A549 (cell line): ENCODE results near the gene CMPK2. TPM values are rescaled to one million over a fixed set of nuclear protein-coding genes. Genes with fewer than 3 reads are reported as not detected.

ENCODE experiments used
- ATAC-seq, 2 experiments: fragments of 200-7000 bp in 1 of 2; fragments of >200 bp in 1 of 2; cut with Nextera tagmentation in 1 of 2; cut with Tn5 transposase in 1 of 2; 3 replicates each; pipeline versions ENCODE4 v1.8.0 to v1.9.1; 2018 to 2020; ENCODE audit warnings: mild to moderate bottlenecking in 1 of 2, moderate library complexity in 1 of 2
- CTCF ChIA-PET: fragments of 300-600 bp; sonication (Branson Sonifier 250); formaldehyde crosslinking; extraction: SDS; loops from one replicate; lab custom pipeline; 2021; ENCODE audit warnings: antibody characterized with exemption, inconsistent platforms; lab: Yijun Ruan, JAX
- POLR2A ChIA-PET: fragments of 350-600 bp; formaldehyde crosslinking; extraction: SDS; loops from one replicate; lab custom pipeline; 2021; ENCODE audit warnings: antibody characterized with exemption, inconsistent platforms; lab: Yijun Ruan, JAX
- DNase-seq, 2 experiments: peaks; one replicate each; pipeline versions ENCODE4 v3.0.0 to v3.0.0-alpha.2; 2011 to 2016; ENCODE audit warnings: low read depth in 1 of 2, low spot score in 1 of 2
- FAIRE-seq: peaks from 2 replicates; lab custom pipeline; 2011; peaks lifted over from hg19 to GRCh38; lab: Jason Lieb, UNC
- H3K27ac ChIP-seq, 2 experiments: fragments of >200 bp; sonication (Bioruptor Twin); formaldehyde crosslinking; 3 replicates each; pipeline ENCODE4 v1.5.1; 2016 to 2017
- H3K4me1 ChIP-seq: fragments of >200 bp; sonication (Bioruptor Twin); formaldehyde crosslinking; 3 replicates; pipeline ENCODE4 v1.6.1; 2016
- H3K4me2 ChIP-seq: fragments of >200 bp; sonication (Bioruptor Twin); formaldehyde crosslinking; 3 replicates; pipeline ENCODE4 v1.6.1; 2016
- H3K4me3 ChIP-seq: fragments of >200 bp; sonication (Bioruptor Twin); formaldehyde crosslinking; 3 replicates; pipeline ENCODE4 v1.5.1; 2016
- H3K9me3 ChIP-seq: fragments of >200 bp; sonication (Bioruptor Twin); formaldehyde crosslinking; 3 replicates; pipeline ENCODE4 v1.6.1; 2016
- CBX8 ChIP-seq: fragments of 200-600 bp; sonication (generic); IDR thresholded peaks from 2 replicates; pipeline ENCODE4 v1.6.1; 2016
- CHD2 ChIP-seq: fragments of 150-350 bp; IDR thresholded peaks from 2 replicates; pipeline ENCODE4 v1.6.1; 2014; ENCODE audit warnings: low read length; ENCODE audit not compliant: partially characterized antibody
- CHD4 ChIP-seq: fragments of 200-600 bp; sonication (generic); IDR thresholded peaks from 2 replicates; pipeline ENCODE4 v1.6.1; 2016; ENCODE audit warnings: antibody characterized with exemption, mild to moderate bottlenecking, borderline replicate concordance
- CTCF ChIP-seq: fragments of >200 bp; sonication (Bioruptor Twin); formaldehyde crosslinking; IDR thresholded peaks from 3 replicates; pipeline ENCODE4 v1.5.1; 2016
- E2F6 ChIP-seq: IDR thresholded peaks from 2 replicates; pipeline ENCODE4 v1.6.1; 2012; ENCODE audit warnings: low read depth, borderline replicate concordance
- EHF ChIP-seq: fragments of 250-450 bp; sonication (Bioruptor Pico); IDR thresholded peaks from 2 replicates; pipeline ENCODE4 v1.5.0; 2020; ENCODE audit warnings: mild to moderate bottlenecking
- ELK1 ChIP-seq: fragments of 150-350 bp; IDR thresholded peaks from 2 replicates; pipeline ENCODE4 v1.6.1; 2014; ENCODE audit warnings: low read depth, mild to moderate bottlenecking, low read length
- ESRRA ChIP-seq: fragments of 150-350 bp; IDR thresholded peaks from 2 replicates; pipeline ENCODE4 v1.6.1; 2014; ENCODE audit warnings: mild to moderate bottlenecking, low read length, borderline replicate concordance
- GATA3 ChIP-seq: IDR thresholded peaks from 2 replicates; pipeline ENCODE4 v1.6.1; 2012; ENCODE audit warnings: borderline replicate concordance
- HEYL ChIP-seq: fragments of 250-450 bp; sonication (Bioruptor Pico); IDR thresholded peaks from 2 replicates; pipeline ENCODE4 v1.8.0; 2021; ENCODE audit warnings: mild to moderate bottlenecking, moderate library complexity
- HMGXB4 ChIP-seq: fragments of 250-450 bp; sonication (Bioruptor Pico); IDR thresholded peaks from 2 replicates; pipeline ENCODE4 v1.5.0; 2021; ENCODE audit warnings: mild to moderate bottlenecking, moderate library complexity, borderline replicate concordance
- JUN ChIP-seq, 2 experiments: fragments of >200 bp; sonication (Bioruptor Twin); formaldehyde crosslinking; IDR thresholded peaks; 2 replicates in 1 of 2; 3 replicates in 1 of 2; pipeline ENCODE4 v1.6.1; 2016 to 2017
- MAX ChIP-seq: IDR thresholded peaks from 2 replicates; pipeline ENCODE4 v1.6.1; 2012
- NPAS2 ChIP-seq: fragments of 250-450 bp; sonication (Bioruptor Pico); IDR thresholded peaks from 2 replicates; pipeline ENCODE4 v1.8.0; 2022; ENCODE audit warnings: mild to moderate bottlenecking, moderate library complexity, borderline replicate concordance
- POLR2A ChIP-seq: IDR thresholded peaks from 2 replicates; pipeline ENCODE4 v1.6.1; 2012; ENCODE audit warnings: mild to moderate bottlenecking, low read length
- POLR2AphosphoS2 ChIP-seq: conservative IDR thresholded peaks from 2 replicates; pipeline ENCODE4 v1.6.1; 2012; ENCODE audit warnings: low read length, improper control_type of control experiment, inconsistent platforms
- RNF2 ChIP-seq: fragments of 200-600 bp; sonication (generic); IDR thresholded peaks from 2 replicates; pipeline ENCODE4 v1.6.1; 2016; ENCODE audit warnings: low read depth, mild to moderate bottlenecking, antibody characterized with exemption, moderate library complexity, borderline replicate concordance
- SMC3 ChIP-seq: fragments of >200 bp; sonication (Bioruptor Twin); formaldehyde crosslinking; IDR thresholded peaks from 3 replicates; pipeline ENCODE4 v1.6.1; 2018; ENCODE audit warnings: inconsistent platforms
- SREBF2 ChIP-seq: fragments of 450-650 bp; IDR thresholded peaks from 2 replicates; pipeline ENCODE4 v1.6.1; 2014; ENCODE audit warnings: mild to moderate bottlenecking, moderate library complexity
- TP53 ChIP-seq: fragments of 250-450 bp; sonication (Bioruptor Pico); IDR thresholded peaks from 2 replicates; pipeline ENCODE4 v1.5.0; 2021; ENCODE audit warnings: mild to moderate bottlenecking, moderate library complexity
- ZC3H11A ChIP-seq: fragments of 450-650 bp; IDR thresholded peaks from 2 replicates; pipeline ENCODE4 v1.6.1; 2014; ENCODE audit warnings: antibody characterized with exemption, mild to moderate bottlenecking
- ZFP36 ChIP-seq: fragments of 450-650 bp; IDR thresholded peaks from 2 replicates; pipeline ENCODE4 v1.6.1; 2014; ENCODE audit warnings: borderline replicate concordance; ENCODE audit not compliant: partially characterized antibody
- ZSCAN20 ChIP-seq: fragments of 250-450 bp; sonication (Bioruptor Pico); IDR thresholded peaks from 2 replicates; pipeline ENCODE4 v1.8.0; 2022; ENCODE audit warnings: mild to moderate bottlenecking, moderate library complexity
- WGBS: methylation state at CpG from one replicate; pipeline ENCODE4 v1.1.6; 2017; ENCODE audit errors: missing lambda C conversion rate; 5-methylcytosine and 5-hydroxymethylcytosine counted together
- polyA plus RNA-seq, 4 experiments: library from polyadenylated mRNA; depleted of rRNA in 3 of 4; stranded (reverse); fragments of >200 nt; fragmentation: RNase III in 1 of 4; extraction: RNeasy Plus Mini Kit Qiagen cat#74134 plus additional on column Dnase treatment in 1 of 4; gene quantifications; 2 replicates in 3 of 4; 3 replicates in 1 of 4; pipeline ENCODE4 v1.2.3, GENCODE V29; 2011 to 2017

CMPK2 gene
- polyA plus RNA-seq, 2 of the 4 experiments (the other 2 are of a cell fraction), result 0.12 to 0.41 TPM

- 10% methylated on average over 5 of the region's 5 CpGs for WGBS
- ATAC-seq (no peak), FAIRE-seq (no peak), DNase-seq (no peak)
- H3K9me3 ChIP-seq, result no peaks in the 10 kb centered on the region
- H3K4me2 ChIP-seq, result no peak overlapping the region
- H3K4me3 ChIP-seq, result no peak overlapping the region
- ChIA-PET POLR2A (no interaction called here), CTCF (no interaction called here)
- TF ChIP-seq POLR2AphosphoS2 (no peak), POLR2A (peak; percentile 10; the same call in 1 of the 2 replicates)
- TF ChIP-seq, all 56 proteins: peak for 1
- peaks cover 4% of the 10 kb centered on the region; the same call in 1 of the 3 replicates for H3K4me1 ChIP-seq
- no peak overlapping the region for H3K27ac ChIP-seq
Observed at GRCh38 chr2:6881516-6881915, 15.8 kb upstream of the CMPK2 start.

GRCh38 chr2:6881046-6881445 lies 15.3 kb upstream of the CMPK2 start:
- WGBS, result 3% methylated on average over 1 of the region's 1 CpG
- Histone ChIP-seq H3K4me1 (peaks cover 4% of the 10 kb centered on the region; the same call in 1 of the 3 replicates), H3K9me3 (no peaks in the 10 kb centered on the region), H3K27ac (no peak overlapping the region), H3K4me3 (no peak overlapping the region), H3K4me2 (no peak overlapping the region)
- ATAC-seq (no peak), DNase-seq (no peak), FAIRE-seq (no peak)
- no peak for TF ChIP-seq CBX8
- no peak for TF ChIP-seq GATA3
- no peak for TF ChIP-seq CHD4
- no peak for TF ChIP-seq ZC3H11A
- CTCF ChIA-PET, result no interaction called here
- POLR2A ChIA-PET, result no interaction called here

GRCh38 chr2:6880200-6880733 lies 14.6 kb upstream of the CMPK2 start:
- H3K4me3 ChIP-seq, result no peak overlapping the region
- POLR2A ChIA-PET, result no interaction called here
- peaks cover 4% of the 10 kb centered on the region; the same call in 1 of the 3 replicates for H3K4me1 ChIP-seq
- ATAC-seq, result no peak
- no peaks in the 10 kb centered on the region; the same call in 2 of the 3 replicates for H3K9me3 ChIP-seq
- TF ChIP-seq ELK1 (no peak), ZSCAN20 (no peak), TP53 (CRISPR knock-in tag) (no peak), CTCF (no peak), NPAS2 (CRISPR knock-in tag) (no peak), SREBF2 (no peak), EHF (CRISPR knock-in tag) (no peak), HEYL (no peak), RNF2 (no peak), HMGXB4 (CRISPR knock-in tag) (no peak), MAX (no peak), E2F6 (no peak), GATA3 (no peak), CHD4 (no peak), ZFP36 (no peak), ESRRA (no peak), JUN (IDR thresholded peaks at IDR 0.05) (no peak), CHD2 (no peak), SMC3 (no peak)
- no peak overlapping the region for H3K4me2 ChIP-seq
- FAIRE-seq, result no peak
- DNase-seq, result no peak
- CTCF ChIA-PET, result no interaction called here
- 9% methylated on average over 2 of the region's 2 CpGs for WGBS
- H3K27ac ChIP-seq, result no peak overlapping the region
